T-helper 2 cell treated with Interferon-gamma antibody and Interleukin-4, amounts not matched to agents 5 μg/mL and 100 μg/mL, for 36 hours (primary cell): Measurements from ENCODE around the gene TECPR2.
"Not testable (repeated sequence)": the region's sequence is repeated elsewhere in the genome, so short reads cannot be mapped to it uniquely, and the experiment has no call there.

Experiments used
- DNase-seq: peaks from one replicate; pipeline ENCODE4 v3.0.0; 2021; ENCODE audit warnings: low spot score
- H3K27ac Mint-ChIP-seq: one replicate; pipeline ENCODE4 v1.8.0; 2021; ENCODE audit warnings: mild to moderate bottlenecking, mixed read lengths
- H3K27me3 Mint-ChIP-seq: one replicate; pipeline ENCODE4 v1.8.0; 2021; ENCODE audit warnings: low read depth, mixed read lengths
- H3K36me3 Mint-ChIP-seq: one replicate; pipeline ENCODE4 v1.8.0; 2021; ENCODE audit warnings: low read depth, mixed read lengths
- H3K4me1 Mint-ChIP-seq: one replicate; pipeline ENCODE4 v1.8.0; 2021; ENCODE audit warnings: low read depth, mixed read lengths
- H3K4me3 Mint-ChIP-seq: one replicate; pipeline ENCODE4 v1.8.0; 2022; ENCODE audit warnings: mild to moderate bottlenecking, moderate library complexity, mixed read lengths
- H3K9me3 Mint-ChIP-seq: one replicate; pipeline ENCODE4 v1.8.0; 2021; ENCODE audit warnings: mixed read lengths

Gene TECPR2

GRCh38 chr14:102346645-102347044 lies 16.1 kb upstream of the TECPR2 start:
- DNase-seq: no peak
- Mint-ChIP-seq H3K27ac (no peak overlapping the region), H3K36me3 (peaks cover 27% of the 10 kb centered on the region), H3K4me1 (no peaks in the 10 kb centered on the region), H3K27me3 (no peaks in the 10 kb centered on the region), H3K4me3 (no peak overlapping the region), H3K9me3 (no peaks in the 10 kb centered on the region)

GRCh38 chr14:102348376-102348775 lies 14.4 kb upstream of the TECPR2 start:
- Mint-ChIP-seq H3K27ac (no peak overlapping the region), H3K27me3 (no peaks in the 10 kb centered on the region), H3K9me3 (no peaks in the 10 kb centered on the region), H3K4me3 (no peak overlapping the region), H3K4me1 (no peaks in the 10 kb centered on the region), H3K36me3 (peaks cover 30% of the 10 kb centered on the region)
- DNase-seq: no peak

- DNase-seq: no peak
- H3K4me3 Mint-ChIP-seq: no peak overlapping the region
- no peak overlapping the region for H3K27ac Mint-ChIP-seq
- H3K27me3 Mint-ChIP-seq: no peaks in the 10 kb centered on the region
- H3K36me3 Mint-ChIP-seq: peaks cover 24% of the 10 kb centered on the region
- H3K4me1 Mint-ChIP-seq: no peaks in the 10 kb centered on the region
- no peaks in the 10 kb centered on the region for H3K9me3 Mint-ChIP-seq
Measured at GRCh38 chr14:102351023-102351422, 11.7 kb upstream of the TECPR2 start.

- not testable (repeated sequence) for H3K4me1 Mint-ChIP-seq, H3K27ac Mint-ChIP-seq, DNase-seq, H3K4me3 Mint-ChIP-seq, H3K9me3 Mint-ChIP-seq, H3K27me3 Mint-ChIP-seq
- H3K36me3 Mint-ChIP-seq: peaks cover 25% of the 10 kb centered on the region
Measured at GRCh38 chr14:102351593-102351992, 11.1 kb upstream of the TECPR2 start.

GRCh38 chr14:102352213-102352612 lies 10.5 kb upstream of the TECPR2 start:
- Mint-ChIP-seq H3K27ac (no peak overlapping the region), H3K36me3 (peaks cover 28% of the 10 kb centered on the region), H3K9me3 (no peaks in the 10 kb centered on the region), H3K4me1 (no peaks in the 10 kb centered on the region), H3K4me3 (no peak overlapping the region), H3K27me3 (no peaks in the 10 kb centered on the region)
- no peak for DNase-seq

- no peak overlapping the region for H3K27ac Mint-ChIP-seq
- H3K27me3 Mint-ChIP-seq: no peaks in the 10 kb centered on the region
- H3K36me3 Mint-ChIP-seq: peaks cover 28% of the 10 kb centered on the region
- H3K9me3 Mint-ChIP-seq: no peaks in the 10 kb centered on the region
- no peak overlapping the region for H3K4me3 Mint-ChIP-seq
- DNase-seq: no peak
- H3K4me1 Mint-ChIP-seq: no peaks in the 10 kb centered on the region
Measured at GRCh38 chr14:102353126-102353619, 9.6 kb upstream of the TECPR2 start.

GRCh38 chr14:102356280-102356679 lies 6.5 kb upstream of the TECPR2 start:
- Mint-ChIP-seq H3K36me3 (peaks cover 19% of the 10 kb centered on the region), H3K4me1 (peaks cover 5% of the 10 kb centered on the region), H3K4me3 (no peak overlapping the region), H3K27me3 (no peaks in the 10 kb centered on the region), H3K27ac (no peak overlapping the region), H3K9me3 (no peaks in the 10 kb centered on the region)
- DNase-seq: no peak

GRCh38 chr14:102359341-102359740 lies 3.4 kb upstream of the TECPR2 start:
- H3K9me3 Mint-ChIP-seq: no peaks in the 10 kb centered on the region

GRCh38 chr14:102360388-102360787 lies 2.4 kb upstream of the TECPR2 start:
- H3K36me3 Mint-ChIP-seq: peaks cover 12% of the 10 kb centered on the region
- peaks cover 17% of the 10 kb centered on the region for H3K4me1 Mint-ChIP-seq
- DNase-seq: no peak
- H3K27ac Mint-ChIP-seq: no peak overlapping the region
- H3K9me3 Mint-ChIP-seq: no peaks in the 10 kb centered on the region
- no peak overlapping the region for H3K4me3 Mint-ChIP-seq
- H3K27me3 Mint-ChIP-seq: no peaks in the 10 kb centered on the region

More at GRCh38 chr14:102359341-102359740, 3.4 kb upstream of the TECPR2 start:
- no peak overlapping the region for H3K4me3 Mint-ChIP-seq
- H3K36me3 Mint-ChIP-seq: peaks cover 12% of the 10 kb centered on the region
- H3K27me3 Mint-ChIP-seq: no peaks in the 10 kb centered on the region
- no peak for DNase-seq
- H3K4me1 Mint-ChIP-seq: peaks cover 17% of the 10 kb centered on the region
- no peak overlapping the region for H3K27ac Mint-ChIP-seq

GRCh38 chr14:102362084-102362483 lies 657 bp upstream of the TECPR2 start:
- Mint-ChIP-seq H3K27me3 (no peaks in the 10 kb centered on the region), H3K9me3 (no peaks in the 10 kb centered on the region), H3K4me3 (peak overlapping the region; percentile 93), H3K36me3 (peaks cover 6% of the 10 kb centered on the region), H3K27ac (peak overlapping the region; percentile 90), H3K4me1 (peaks cover 17% of the 10 kb centered on the region)
- DNase-seq: peak; percentile 67

- peak; percentile 41 for DNase-seq
Measured at GRCh38 chr14:102363182-102363943, 622 bp downstream of the TECPR2 start.

GRCh38 chr14:102370305-102370809 lies 7.6 kb downstream of the TECPR2 start:
- Mint-ChIP-seq H3K4me3 (no peak overlapping the region), H3K9me3 (no peaks in the 10 kb centered on the region), H3K27ac (peak overlapping the region; percentile 40), H3K36me3 (no peaks in the 10 kb centered on the region), H3K4me1 (peaks cover 23% of the 10 kb centered on the region), H3K27me3 (no peaks in the 10 kb centered on the region)
- DNase-seq: no peak

More at GRCh38 chr14:102363182-102363943, 622 bp downstream of the TECPR2 start:
- H3K27ac Mint-ChIP-seq: peak overlapping the region; percentile 88
- H3K4me3 Mint-ChIP-seq: no peak overlapping the region
- H3K27me3 Mint-ChIP-seq: no peaks in the 10 kb centered on the region
- H3K4me1 Mint-ChIP-seq: peaks cover 23% of the 10 kb centered on the region
- H3K9me3 Mint-ChIP-seq: no peaks in the 10 kb centered on the region
- H3K36me3 Mint-ChIP-seq: no peaks in the 10 kb centered on the region

- no peak overlapping the region for H3K27ac Mint-ChIP-seq
- H3K4me1 Mint-ChIP-seq: peaks cover 24% of the 10 kb centered on the region
- no peak for DNase-seq
- no peak overlapping the region for H3K4me3 Mint-ChIP-seq
- H3K36me3 Mint-ChIP-seq: no peaks in the 10 kb centered on the region
- no peaks in the 10 kb centered on the region for H3K27me3 Mint-ChIP-seq
- H3K9me3 Mint-ChIP-seq: no peaks in the 10 kb centered on the region
Measured at GRCh38 chr14:102371361-102371760, 8.6 kb downstream of the TECPR2 start.

GRCh38 chr14:102373110-102373509 lies 10.4 kb downstream of the TECPR2 start:
- Mint-ChIP-seq H3K27ac (no peak overlapping the region), H3K36me3 (no peaks in the 10 kb centered on the region), H3K4me1 (peaks cover 26% of the 10 kb centered on the region), H3K9me3 (no peaks in the 10 kb centered on the region), H3K4me3 (no peak overlapping the region), H3K27me3 (no peaks in the 10 kb centered on the region)
- DNase-seq: no peak
